Gastrocnemius medialis (tissue), 4 donors: ENCODE results near the gene RYR3. TPM values are rescaled to one million over a fixed set of nuclear protein-coding genes. Genes with fewer than 3 reads are reported as not detected.

Experiments
- ATAC-seq, 2 donors: fragments of 150-250 bp; one replicate each; pipeline ENCODE4 v1.9.1; 2016
- DNase-seq, 2 donors: peaks; one replicate each; pipeline ENCODE4 v3.0.0-alpha.2; 2019
- H3K27ac ChIP-seq, 4 donors: fragments of 200-600 bp; sonication (generic); 1 replicate in 1 of 4; 2 replicates in 3 of 4; pipeline ENCODE4 v1.5.1; 2016 to 2018; ENCODE audit warnings: mild to moderate bottlenecking in 2 of 4, moderate library complexity in 1 of 4
- H3K27me3 ChIP-seq, 3 donors: fragments of 200-600 bp; sonication (generic) in 2 of 3; 1 replicate in 1 of 3; 2 replicates in 2 of 3; pipeline versions ENCODE4 v1.5.1 to v1.6.0; 2016 to 2019; ENCODE audit warnings: mild to moderate bottlenecking in 1 of 3, moderate library complexity in 1 of 3
- H3K36me3 ChIP-seq, 2 donors: fragments of 200-600 bp; sonication (generic) in 1 of 2; one replicate each; pipeline ENCODE4 v1.5.1; 2017 to 2018
- H3K4me1 ChIP-seq, 2 donors: fragments of 200-600 bp; sonication (generic) in 1 of 2; one replicate each; pipeline ENCODE4 v1.5.1; 2016 to 2017; ENCODE audit warnings: mild to moderate bottlenecking in 2 of 2
- H3K4me3 ChIP-seq, 4 donors: fragments of 200-600 bp; sonication (generic) in 3 of 4; 1 replicate in 1 of 4; 2 replicates in 3 of 4; pipeline ENCODE4 v1.5.1; 2016 to 2019; ENCODE audit warnings: mild to moderate bottlenecking in 2 of 4
- H3K9me3 ChIP-seq, 3 donors: fragments of 200-600 bp; sonication (generic) in 2 of 3; 1 replicate in 1 of 3; 2 replicates in 2 of 3; pipeline ENCODE4 v1.5.1; 2016 to 2019
- CTCF ChIP-seq, 5 experiments: fragments of 450-650 bp in 3 of 5; fragments of 200-600 bp in 2 of 5; sonication (generic) in 2 of 5; IDR thresholded peaks in 4 of 5; conservative IDR thresholded peaks in 1 of 5; 1 replicate in 4 of 5; 2 replicates in 1 of 5; pipeline ENCODE4 v1.5.1; 2016 to 2019; ENCODE audit warnings: antibody characterized with exemption in 5 of 5, mild to moderate bottlenecking in 3 of 5, moderate library complexity in 3 of 5
- POLR2A ChIP-seq, 2 donors: fragments of 450-650 bp; IDR thresholded peaks; one replicate each; pipeline ENCODE4 v1.6.1; 2017; ENCODE audit warnings: antibody characterized with exemption in 2 of 2, mild to moderate bottlenecking in 2 of 2, moderate library complexity in 2 of 2
- in situ Hi-C, 4 donors: fragments of 200-750 bp; cut with MboI; loops; one replicate each; pipeline versions ENCODE4 v1.15.0 to v1.8.0; 2017; ENCODE audit warnings: low sequenced_read_pairs in 4 of 4
- intact Hi-C: fragments of 100-400 bp; cut with DNase I; formaldehyde crosslinking; loops from one replicate; pipeline ENCODE4 v1.15.1; 2023; ENCODE audit warnings: low total_unique reads
- total RNA-seq, 4 donors: library from RNA; depleted of rRNA; stranded (reverse); fragments of >200 nt; gene quantifications; one replicate each; pipeline versions ENCODE4 v1.1.0 to v1.2.3, GENCODE V29; 2016

RYR3 gene
- total RNA-seq, 4 donors from 2014 or later = 7.6 to 30.9 (median 20.6) TPM

GRCh38 chr15:33858836-33859235, 548.1 kb downstream of the RYR3 start:
- Histone ChIP-seq H3K9me3 (no peaks in the 10 kb centered on the region), H3K4me3 (no peak overlapping the region), H3K36me3 (peaks cover 0 to 21% of the 10 kb centered on the region in 2 donors), H3K27ac (no peak overlapping the region), H3K27me3 (no peaks in the 10 kb centered on the region), H3K4me1 (no peaks in the 10 kb centered on the region)
- no peak for DNase-seq
- ATAC-seq = no peak
- in situ Hi-C loops (no loop called here), intact Hi-C loops (no loop called here)
- TF ChIP-seq POLR2A (IDR thresholded peaks at IDR 0.05) (no peak), CTCF (IDR thresholded peaks at IDR 0.05 in 4 of 5, conservative IDR thresholded peaks at IDR 0.05 in 1 of 5) (no peak)

GRCh38 chr15:33859992-33860545, 549.3 kb downstream of the RYR3 start:
- in situ Hi-C loops = no loop called here
- Histone ChIP-seq H3K4me1 (no peaks in the 10 kb centered on the region), H3K27me3 (no peaks in the 10 kb centered on the region), H3K27ac (no peak overlapping the region), H3K4me3 (no peak overlapping the region), H3K36me3 (peaks cover 0 to 30% of the 10 kb centered on the region in 2 donors), H3K9me3 (no peaks in the 10 kb centered on the region)
- intact Hi-C loops = no loop called here
- ATAC-seq = no peak
- no peak for DNase-seq
- TF ChIP-seq CTCF (IDR thresholded peaks at IDR 0.05 in 4 of 5, conservative IDR thresholded peaks at IDR 0.05 in 1 of 5) = no peak
- no peak for TF ChIP-seq POLR2A (IDR thresholded peaks at IDR 0.05)

- H3K4me1 ChIP-seq = no peaks in the 10 kb centered on the region
- H3K36me3 ChIP-seq = peaks cover 0 to 35% of the 10 kb centered on the region in 2 donors
- no peaks in the 10 kb centered on the region for H3K27me3 ChIP-seq
- no peak overlapping the region for H3K4me3 ChIP-seq
- in situ Hi-C loops = no loop called here
- H3K27ac ChIP-seq = no peak overlapping the region
- no peaks in the 10 kb centered on the region for H3K9me3 ChIP-seq
- ATAC-seq = no peak
- intact Hi-C loops = no loop called here
- TF ChIP-seq CTCF (IDR thresholded peaks at IDR 0.05 in 4 of 5, conservative IDR thresholded peaks at IDR 0.05 in 1 of 5) (no peak), POLR2A (IDR thresholded peaks at IDR 0.05) (no peak)
- no peak for DNase-seq
These were observed 550.0 kb downstream of the RYR3 start for GRCh38 chr15:33860754-33861153.

- in situ Hi-C loops = no loop called here
- TF ChIP-seq POLR2A (IDR thresholded peaks at IDR 0.05) (no peak), CTCF (IDR thresholded peaks at IDR 0.05 in 4 of 5, conservative IDR thresholded peaks at IDR 0.05 in 1 of 5) (no peak)
- Histone ChIP-seq H3K27me3 (no peaks in the 10 kb centered on the region), H3K27ac (no peak overlapping the region), H3K4me3 (no peak overlapping the region), H3K9me3 (no peaks in the 10 kb centered on the region), H3K36me3 (peaks cover 0 to 41% of the 10 kb centered on the region in 2 donors), H3K4me1 (no peaks in the 10 kb centered on the region)
- intact Hi-C loops = no loop called here
- no peak for ATAC-seq
- DNase-seq = no peak
These were observed 553.8 kb downstream of the RYR3 start for GRCh38 chr15:33864360-33865075.
